ENCODE results near the gene CUTA. TPM values are rescaled to one million over a fixed set of nuclear protein-coding genes. Genes with fewer than 3 reads are reported as not detected.
A peak's percentile ranks its signal among the peaks of the same experiment; 100 is the strongest.

Gene CUTA
- polyA plus RNA-seq, 1 of the 3 experiments (the other 2 are of a cell fraction): 444 TPM

DNA sequence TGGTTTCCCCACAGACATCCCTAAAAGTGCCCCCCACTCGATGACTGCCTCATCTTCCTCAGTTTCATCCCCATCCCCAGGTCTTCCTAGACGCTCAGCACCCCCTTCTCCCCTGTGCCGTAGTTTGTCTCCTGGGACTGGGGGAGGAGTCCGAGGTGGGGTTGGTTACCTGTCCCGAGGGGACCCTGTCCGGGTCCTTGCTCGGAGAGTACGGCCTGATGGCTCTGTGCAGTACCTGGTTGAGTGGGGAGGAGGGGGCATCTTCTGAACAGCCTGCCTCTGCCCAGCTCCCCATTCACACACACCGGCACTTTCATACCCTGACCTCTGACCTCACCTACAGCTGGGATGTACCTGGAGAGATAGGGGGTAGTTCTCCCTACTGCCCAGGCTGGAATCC lies 2.1 kb downstream of the CUTA start:
- Histone ChIP-seq H3K9ac (peak overlapping the region; percentile 35; the same call in 1 of the 2 replicates), H3K79me2 (ENCODE audit: insufficient read depth) (peaks cover 66% of the 10 kb centered on the region), H3K4me2 (peak overlapping the region; percentile 94), H3K27me3 (ENCODE audit: insufficient read depth) (no peaks in the 10 kb centered on the region), H3K36me3 (replicated peaks in 1 of 2; ENCODE audit: control insufficient read depth in 1 of 2, insufficient read depth in 2 of 2, low read length in 1 of 2) (peaks cover 18 to 42% of the 10 kb centered on the region in 2 experiments), H2AFZ (ENCODE audit: low read depth) (no peak overlapping the region), H4K20me1 (ENCODE audit: insufficient read depth) (0 out of 2 replicates have a peak, but pooled peaks cover 5% of the 10 kb centered on the region), H3K27ac (ENCODE audit: low read depth in 2 of 2, low read length in 1 of 2) (peak overlapping the region in 1 of 2 experiments; percentile 91; a peak in 3 of 4 replicates), H3K4me1 (ENCODE audit: control insufficient read depth in 1 of 2, insufficient read depth in 2 of 2, low read depth in 1 of 2, low read length in 1 of 2) (peaks cover 22 to 46% of the 10 kb centered on the region in 2 experiments), H3K4me3 (ENCODE audit: low read depth in 2 of 2, low read length in 1 of 2) (peak overlapping the region; percentile 68 to 87; a peak in 2 of 4 replicates), H3K9me3 (no peaks in the 10 kb centered on the region), H3K9me2 (no peaks in the 10 kb centered on the region), H3F3A (replicated peaks; ENCODE audit: insufficient read depth) (peaks cover 26% of the 10 kb centered on the region)
- CTCF ChIA-PET: interaction anchor here (1.1 kb wide), 1 partner anchor 11 kb away, joined by 3 read pairs; no protein-coding TSS in a partner anchor
- 82% methylated on average over 9 of the region's 9 CpGs for WGBS (ENCODE audit: low lambda C conversion rate)
- POLR2A ChIA-PET: no interaction called here
- TF ChIP-seq RCOR1 (IDR thresholded peaks at IDR 0.05; ENCODE audit: low read length) (no peak), FOXM1 (IDR thresholded peaks at IDR 0.05; ENCODE audit: low read depth) (no peak), NRF1 (IDR thresholded peaks at IDR 0.05; ENCODE audit: low read depth, low read length) (no peak), EZH2phosphoT487 (IDR thresholded peaks at IDR 0.05; ENCODE audit: borderline replicate concordance, low read depth) (no peak), FOXJ3 (CRISPR knock-in tag; IDR thresholded peaks at IDR 0.05) (no peak), FOSL2 (IDR thresholded peaks at IDR 0.05; ENCODE audit: borderline replicate concordance, low read depth) (no peak), YY1 (IDR thresholded peaks at IDR 0.05; ENCODE audit: low read depth) (no peak), TCF12 (IDR thresholded peaks at IDR 0.05) (no peak)
- DNase-seq: no peak

DNA sequence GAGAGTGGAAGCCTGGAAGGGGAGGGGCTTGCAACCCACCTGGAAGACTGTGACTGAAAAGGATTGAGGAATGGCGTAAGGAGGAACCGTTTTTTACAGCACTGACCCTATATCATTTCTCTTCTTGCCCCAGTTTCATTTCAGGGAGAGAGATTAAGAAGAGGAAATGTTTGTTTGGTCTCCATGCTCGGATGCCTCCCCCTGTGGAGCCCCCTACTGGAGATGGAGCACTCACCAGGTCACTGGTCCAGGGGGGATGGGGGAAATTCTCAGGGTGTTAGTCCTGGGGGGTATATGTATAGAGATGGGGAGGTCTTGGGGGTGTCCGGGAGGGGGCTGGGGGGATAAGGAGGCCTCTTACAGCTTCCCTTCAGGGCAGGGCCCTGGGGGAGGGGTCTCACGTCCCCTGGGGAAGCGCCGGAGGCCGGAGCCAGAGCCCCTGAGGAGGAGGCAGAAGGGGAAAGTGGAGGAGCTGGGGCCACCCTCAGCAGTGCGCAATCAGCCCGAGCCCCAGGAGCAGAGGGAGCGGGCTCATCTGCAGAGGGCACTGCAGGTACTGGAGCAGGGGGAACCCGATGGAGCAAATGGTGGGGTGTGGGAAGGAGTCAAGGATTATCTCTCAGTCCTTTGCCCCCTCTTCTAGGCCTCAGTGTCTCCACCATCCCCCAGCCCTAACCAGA lies 3.2 kb downstream of the CUTA start:
- peak overlapping the region; percentile 94 for H3K4me2 ChIP-seq
- peaks cover 27% of the 10 kb centered on the region for H3F3A ChIP-seq (replicated peaks; ENCODE audit: insufficient read depth)
- no peaks in the 10 kb centered on the region for H3K9me2 ChIP-seq
- 90% methylated on average over 6 of the region's 12 CpGs for WGBS (ENCODE audit: low lambda C conversion rate)
- H3K27me3 ChIP-seq (ENCODE audit: insufficient read depth): no peaks in the 10 kb centered on the region
- H2AFZ ChIP-seq (ENCODE audit: low read depth): no peak overlapping the region
- 0 out of 2 replicates have a peak, but pooled peaks cover 5% of the 10 kb centered on the region for H4K20me1 ChIP-seq (ENCODE audit: insufficient read depth)
- CTCF ChIA-PET: interaction anchor here (0.7 to 1.6 kb wide), 4 partner anchors 10 to 11 kb away, joined by 3 to 8 read pairs (median 3); no protein-coding TSS in a partner anchor
- peaks cover 18 to 42% of the 10 kb centered on the region in 2 experiments for H3K36me3 ChIP-seq (replicated peaks in 1 of 2; ENCODE audit: control insufficient read depth in 1 of 2, insufficient read depth in 2 of 2, low read length in 1 of 2)
- POLR2A ChIA-PET: no interaction called here
- H3K79me2 ChIP-seq (ENCODE audit: insufficient read depth): peaks cover 66% of the 10 kb centered on the region
- peaks cover 22 to 44% of the 10 kb centered on the region in 2 experiments for H3K4me1 ChIP-seq (ENCODE audit: control insufficient read depth in 1 of 2, insufficient read depth in 2 of 2, low read depth in 1 of 2, low read length in 1 of 2)
- H3K4me3 ChIP-seq (ENCODE audit: low read depth in 2 of 2, low read length in 1 of 2): no peak overlapping the region; a peak in 1 of 4 replicates
- H3K9me3 ChIP-seq: no peaks in the 10 kb centered on the region
- DNase-seq: peak; percentile 65
- no peak overlapping the region for H3K9ac ChIP-seq
- H3K27ac ChIP-seq (ENCODE audit: low read depth in 2 of 2, low read length in 1 of 2): peak overlapping the region in 1 of 2 experiments; percentile 26; a peak in 2 of 4 replicates
- TF ChIP-seq, protein P1, sequence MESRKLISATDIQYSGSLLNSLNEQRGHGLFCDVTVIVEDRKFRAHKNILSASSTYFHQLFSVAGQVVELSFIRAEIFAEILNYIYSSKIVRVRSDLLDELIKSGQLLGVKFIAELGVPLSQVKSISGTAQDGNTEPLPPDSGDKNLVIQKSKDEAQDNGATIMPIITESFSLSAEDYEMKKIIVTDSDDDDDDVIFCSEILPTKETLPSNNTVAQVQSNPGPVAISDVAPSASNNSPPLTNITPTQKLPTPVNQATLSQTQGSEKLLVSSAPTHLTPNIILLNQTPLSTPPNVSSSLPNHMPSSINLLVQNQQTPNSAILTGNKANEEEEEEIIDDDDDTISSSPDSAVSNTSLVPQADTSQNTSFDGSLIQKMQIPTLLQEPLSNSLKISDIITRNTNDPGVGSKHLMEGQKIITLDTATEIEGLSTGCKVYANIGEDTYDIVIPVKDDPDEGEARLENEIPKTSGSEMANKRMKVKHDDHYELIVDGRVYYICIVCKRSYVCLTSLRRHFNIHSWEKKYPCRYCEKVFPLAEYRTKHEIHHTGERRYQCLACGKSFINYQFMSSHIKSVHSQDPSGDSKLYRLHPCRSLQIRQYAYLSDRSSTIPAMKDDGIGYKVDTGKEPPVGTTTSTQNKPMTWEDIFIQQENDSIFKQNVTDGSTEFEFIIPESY (IDR thresholded peaks at IDR 0.05; ENCODE audit: borderline replicate concordance, low read depth): no peak
- TF ChIP-seq, protein P2, sequence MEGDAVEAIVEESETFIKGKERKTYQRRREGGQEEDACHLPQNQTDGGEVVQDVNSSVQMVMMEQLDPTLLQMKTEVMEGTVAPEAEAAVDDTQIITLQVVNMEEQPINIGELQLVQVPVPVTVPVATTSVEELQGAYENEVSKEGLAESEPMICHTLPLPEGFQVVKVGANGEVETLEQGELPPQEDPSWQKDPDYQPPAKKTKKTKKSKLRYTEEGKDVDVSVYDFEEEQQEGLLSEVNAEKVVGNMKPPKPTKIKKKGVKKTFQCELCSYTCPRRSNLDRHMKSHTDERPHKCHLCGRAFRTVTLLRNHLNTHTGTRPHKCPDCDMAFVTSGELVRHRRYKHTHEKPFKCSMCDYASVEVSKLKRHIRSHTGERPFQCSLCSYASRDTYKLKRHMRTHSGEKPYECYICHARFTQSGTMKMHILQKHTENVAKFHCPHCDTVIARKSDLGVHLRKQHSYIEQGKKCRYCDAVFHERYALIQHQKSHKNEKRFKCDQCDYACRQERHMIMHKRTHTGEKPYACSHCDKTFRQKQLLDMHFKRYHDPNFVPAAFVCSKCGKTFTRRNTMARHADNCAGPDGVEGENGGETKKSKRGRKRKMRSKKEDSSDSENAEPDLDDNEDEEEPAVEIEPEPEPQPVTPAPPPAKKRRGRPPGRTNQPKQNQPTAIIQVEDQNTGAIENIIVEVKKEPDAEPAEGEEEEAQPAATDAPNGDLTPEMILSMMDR (IDR thresholded peaks at IDR 0.05): peak; percentile 58

Measured in SK-N-SH (cell line).